ENCODE results near the gene GRM1. TPM values are rescaled to one million over a fixed set of nuclear protein-coding genes. Genes with fewer than 3 reads are reported as not detected.

Gene GRM1
- total RNA-seq, 2 experiments from 2014 or later: not detected

- Mint-ChIP-seq H3K4me1 (no peaks in the 10 kb centered on the region), H3K4me3 (no peak overlapping the region), H3K9me3 (peaks cover 1% of the 10 kb centered on the region), H3K27me3 (peaks cover 3% of the 10 kb centered on the region), H3K27ac (no peak overlapping the region), H3K36me3 (no peaks in the 10 kb centered on the region)
- DNase-seq: no peak
- no peak for ATAC-seq (ENCODE audit: low read depth)
- POLR2A ChIA-PET: no interaction called here
These were observed 27.6 kb downstream of the GRM1 start for GRCh38 chr6:146056506-146056905.

GRCh38 chr6:146065690-146066089, 36.8 kb downstream of the GRM1 start:
- Mint-ChIP-seq H3K4me1 (no peaks in the 10 kb centered on the region), H3K27me3 (no peaks in the 10 kb centered on the region), H3K27ac (no peak overlapping the region), H3K9me3 (no peaks in the 10 kb centered on the region), H3K36me3 (no peaks in the 10 kb centered on the region), H3K4me3 (no peak overlapping the region)
- ATAC-seq (ENCODE audit: low read depth) (no peak), DNase-seq (no peak)
- POLR2A ChIA-PET: no interaction called here

- Mint-ChIP-seq H3K4me1 (no peaks in the 10 kb centered on the region), H3K27me3 (no peaks in the 10 kb centered on the region), H3K27ac (no peak overlapping the region), H3K36me3 (no peaks in the 10 kb centered on the region), H3K9me3 (no peaks in the 10 kb centered on the region), H3K4me3 (no peak overlapping the region)
- POLR2A ChIA-PET: no interaction called here
- ATAC-seq (ENCODE audit: low read depth): no peak
- no peak for DNase-seq
These were observed 37.6 kb downstream of the GRM1 start for GRCh38 chr6:146066506-146066905.

GRCh38 chr6:146071781-146072180, 42.9 kb downstream of the GRM1 start:
- POLR2A ChIA-PET: no interaction called here
- H3K4me1 Mint-ChIP-seq: no peaks in the 10 kb centered on the region
- DNase-seq (no peak), ATAC-seq (ENCODE audit: low read depth) (no peak)
- H3K27ac Mint-ChIP-seq: no peak overlapping the region
- no peaks in the 10 kb centered on the region for H3K36me3 Mint-ChIP-seq
- no peak overlapping the region for H3K4me3 Mint-ChIP-seq
- no peaks in the 10 kb centered on the region for H3K27me3 Mint-ChIP-seq
- H3K9me3 Mint-ChIP-seq: no peaks in the 10 kb centered on the region

GRCh38 chr6:146077992-146078391, 49.1 kb downstream of the GRM1 start:
- no peaks in the 10 kb centered on the region for H3K4me1 Mint-ChIP-seq
- no peaks in the 10 kb centered on the region for H3K27me3 Mint-ChIP-seq
- ATAC-seq (ENCODE audit: low read depth): no peak
- H3K9me3 Mint-ChIP-seq: no peaks in the 10 kb centered on the region
- H3K4me3 Mint-ChIP-seq: no peak overlapping the region
- DNase-seq: no peak
- POLR2A ChIA-PET: no interaction called here
- H3K27ac Mint-ChIP-seq: no peak overlapping the region
- H3K36me3 Mint-ChIP-seq: no peaks in the 10 kb centered on the region

- H3K9me3 Mint-ChIP-seq: no peaks in the 10 kb centered on the region
- DNase-seq (no peak), ATAC-seq (ENCODE audit: low read depth) (no peak)
- POLR2A ChIA-PET: no interaction called here
- no peaks in the 10 kb centered on the region for H3K27me3 Mint-ChIP-seq
- H3K4me1 Mint-ChIP-seq: no peaks in the 10 kb centered on the region
- no peak overlapping the region for H3K4me3 Mint-ChIP-seq
- no peaks in the 10 kb centered on the region for H3K36me3 Mint-ChIP-seq
- no peak overlapping the region for H3K27ac Mint-ChIP-seq
These were observed 58.5 kb downstream of the GRM1 start for GRCh38 chr6:146087386-146087785.

- POLR2A ChIA-PET: no interaction called here
- Mint-ChIP-seq H3K27ac (no peak overlapping the region), H3K4me3 (no peak overlapping the region), H3K9me3 (no peaks in the 10 kb centered on the region), H3K4me1 (no peaks in the 10 kb centered on the region), H3K36me3 (no peaks in the 10 kb centered on the region), H3K27me3 (no peaks in the 10 kb centered on the region)
- no peak for ATAC-seq (ENCODE audit: low read depth)
- no peak for DNase-seq
These were observed 61.6 kb downstream of the GRM1 start for GRCh38 chr6:146090474-146090873.

- no peak overlapping the region for H3K27ac Mint-ChIP-seq
- H3K36me3 Mint-ChIP-seq: no peaks in the 10 kb centered on the region
- no peaks in the 10 kb centered on the region for H3K9me3 Mint-ChIP-seq
- DNase-seq: no peak
- H3K4me3 Mint-ChIP-seq: no peak overlapping the region
- H3K4me1 Mint-ChIP-seq: no peaks in the 10 kb centered on the region
- POLR2A ChIA-PET: no interaction called here
- ATAC-seq (ENCODE audit: low read depth): no peak
- H3K27me3 Mint-ChIP-seq: no peaks in the 10 kb centered on the region
These were observed 64.3 kb downstream of the GRM1 start for GRCh38 chr6:146092961-146093686.

GRCh38 chr6:146095481-146095880, 66.6 kb downstream of the GRM1 start:
- H3K4me1 Mint-ChIP-seq: no peaks in the 10 kb centered on the region
- ATAC-seq (ENCODE audit: low read depth): no peak

GRCh38 chr6:146097586-146097985, 68.7 kb downstream of the GRM1 start:
- POLR2A ChIA-PET: no interaction called here
- ATAC-seq (ENCODE audit: low read depth) (no peak), DNase-seq (no peak)
- Mint-ChIP-seq H3K36me3 (no peaks in the 10 kb centered on the region), H3K9me3 (no peaks in the 10 kb centered on the region), H3K27me3 (peaks cover 2% of the 10 kb centered on the region), H3K4me3 (no peak overlapping the region), H3K4me1 (no peaks in the 10 kb centered on the region), H3K27ac (no peak overlapping the region)

More at GRCh38 chr6:146095481-146095880, 66.6 kb downstream of the GRM1 start:
- Mint-ChIP-seq H3K4me3 (no peak overlapping the region), H3K27ac (no peak overlapping the region), H3K27me3 (peaks cover 2% of the 10 kb centered on the region), H3K36me3 (no peaks in the 10 kb centered on the region), H3K9me3 (no peaks in the 10 kb centered on the region)
- POLR2A ChIA-PET: no interaction called here
- no peak for DNase-seq

GRCh38 chr6:146100776-146101175, 71.9 kb downstream of the GRM1 start:
- no peak for ATAC-seq (ENCODE audit: low read depth)
- Mint-ChIP-seq H3K27ac (no peak overlapping the region), H3K4me3 (no peak overlapping the region), H3K9me3 (no peaks in the 10 kb centered on the region), H3K36me3 (no peaks in the 10 kb centered on the region), H3K27me3 (peaks cover 2% of the 10 kb centered on the region), H3K4me1 (no peaks in the 10 kb centered on the region)
- DNase-seq: no peak
- POLR2A ChIA-PET: no interaction called here

- ATAC-seq (ENCODE audit: low read depth): no peak
- DNase-seq: no peak
- POLR2A ChIA-PET: no interaction called here
- Mint-ChIP-seq H3K27me3 (peaks cover 2% of the 10 kb centered on the region), H3K36me3 (no peaks in the 10 kb centered on the region), H3K27ac (no peak overlapping the region), H3K9me3 (no peaks in the 10 kb centered on the region), H3K4me3 (no peak overlapping the region), H3K4me1 (no peaks in the 10 kb centered on the region)
These were observed 74.7 kb downstream of the GRM1 start for GRCh38 chr6:146103416-146104072.

GRCh38 chr6:146106532-146106931, 77.7 kb downstream of the GRM1 start:
- no peak for DNase-seq
- peaks cover 7% of the 10 kb centered on the region for H3K9me3 Mint-ChIP-seq
- no peaks in the 10 kb centered on the region for H3K27me3 Mint-ChIP-seq
- no peaks in the 10 kb centered on the region for H3K36me3 Mint-ChIP-seq
- POLR2A ChIA-PET: no interaction called here
- ATAC-seq (ENCODE audit: low read depth): no peak
- H3K27ac Mint-ChIP-seq: no peak overlapping the region
- no peaks in the 10 kb centered on the region for H3K4me1 Mint-ChIP-seq
- no peak overlapping the region for H3K4me3 Mint-ChIP-seq

- DNase-seq: no peak
- POLR2A ChIA-PET: no interaction called here
- H3K27me3 Mint-ChIP-seq: no peaks in the 10 kb centered on the region
- no peaks in the 10 kb centered on the region for H3K36me3 Mint-ChIP-seq
- H3K4me1 Mint-ChIP-seq: no peaks in the 10 kb centered on the region
- H3K27ac Mint-ChIP-seq: no peak overlapping the region
- ATAC-seq (ENCODE audit: low read depth): no peak
- H3K9me3 Mint-ChIP-seq: peaks cover 7% of the 10 kb centered on the region
- no peak overlapping the region for H3K4me3 Mint-ChIP-seq
These were observed 82.1 kb downstream of the GRM1 start for GRCh38 chr6:146110990-146111389.

All from activated naive CD8-positive, alpha-beta T cell treated with anti-CD3 and anti-CD28 coated beads, Interleukin-2, amount 10 ng/mL, durations not matched to agents 7 days and 5 days (primary cell).